ENCODE results near the gene FAM163B. TPM values are rescaled to one million over a fixed set of nuclear protein-coding genes. Genes with fewer than 3 reads are reported as not detected.

The FAM163B gene
- total RNA-seq, 4 donors from 2014 or later, result not detected

GRCh38 chr9:133584167-133584558, 25.0 kb downstream of the FAM163B start:
- intact Hi-C loops (cut with DNase I; ENCODE audit: low total_unique reads), result no loop called here
- 69 to 72% methylated on average over 5 of the region's 5 CpGs for WGBS, 2 donors
- no peak overlapping the region for H3K4me3 ChIP-seq (ENCODE audit: low read depth, poor library complexity, severe bottlenecking)
- no peak for TF ChIP-seq POLR2A (IDR thresholded peaks at IDR 0.05)
- no peak for DNase-seq (ENCODE audit: low spot score in 2 of 2)

GRCh38 chr9:133583586-133583985, 25.6 kb downstream of the FAM163B start:
- WGBS, 2 donors, result 64 to 84% methylated on average over 4 to 23 of the region's 23 CpGs
- no peak overlapping the region for H3K4me3 ChIP-seq (ENCODE audit: low read depth, poor library complexity, severe bottlenecking)
- TF ChIP-seq POLR2A (IDR thresholded peaks at IDR 0.05) (no peak), CTCF (IDR thresholded peaks at IDR 0.05) (no peak)
- no peak for DNase-seq (ENCODE audit: low spot score in 2 of 2)
- intact Hi-C loops (cut with DNase I; ENCODE audit: low total_unique reads), result no loop called here

- TF ChIP-seq CTCF (IDR thresholded peaks at IDR 0.05) (no peak), POLR2A (IDR thresholded peaks at IDR 0.05) (no peak)
- H3K4me3 ChIP-seq (ENCODE audit: low read depth, poor library complexity, severe bottlenecking), result no peak overlapping the region
- intact Hi-C loops (cut with DNase I; ENCODE audit: low total_unique reads), result no loop called here
- 86 to 100% methylated on average over 2 to 3 of the region's 3 CpGs for WGBS, 2 donors
- DNase-seq (ENCODE audit: low spot score in 2 of 2), result no peak
Observed at GRCh38 chr9:133583111-133583510, 26.1 kb downstream of the FAM163B start.

GRCh38 chr9:133582501-133583045, 26.6 kb downstream of the FAM163B start:
- TF ChIP-seq CTCF (IDR thresholded peaks at IDR 0.05) (no peak), POLR2A (IDR thresholded peaks at IDR 0.05) (no peak)
- WGBS, 2 donors, result 90 to 95% methylated on average over 12 to 14 of the region's 14 CpGs
- intact Hi-C loops (cut with DNase I; ENCODE audit: low total_unique reads), result no loop called here
- no peak overlapping the region for H3K4me3 ChIP-seq (ENCODE audit: low read depth, poor library complexity, severe bottlenecking)
- DNase-seq (ENCODE audit: low spot score in 2 of 2), result no peak

- H3K4me3 ChIP-seq (ENCODE audit: low read depth, poor library complexity, severe bottlenecking), result no peak overlapping the region
- no peak for DNase-seq (ENCODE audit: low spot score in 2 of 2)
- intact Hi-C loops (cut with DNase I; ENCODE audit: low total_unique reads), result no loop called here
- TF ChIP-seq POLR2A (IDR thresholded peaks at IDR 0.05) (no peak), CTCF (IDR thresholded peaks at IDR 0.05) (no peak)
- WGBS, 2 donors, result 77 to 79% methylated on average over 19 of the region's 19 CpGs
Observed at GRCh38 chr9:133581513-133582343, 27.5 kb downstream of the FAM163B start.

GRCh38 chr9:133581011-133581410, 28.2 kb downstream of the FAM163B start:
- no peak for DNase-seq (ENCODE audit: low spot score in 2 of 2)
- no peak overlapping the region for H3K4me3 ChIP-seq (ENCODE audit: low read depth, poor library complexity, severe bottlenecking)
- intact Hi-C loops (cut with DNase I; ENCODE audit: low total_unique reads), result no loop called here
- TF ChIP-seq POLR2A (IDR thresholded peaks at IDR 0.05) (no peak), CTCF (IDR thresholded peaks at IDR 0.05) (no peak)
- 68 to 79% methylated on average over 4 of the region's 4 CpGs for WGBS, 2 donors
